ENCODE data around the gene ESRRB. TPM values are rescaled to one million over a fixed set of nuclear protein-coding genes. Genes with fewer than 3 reads are reported as not detected.
A peak's percentile ranks its signal among the peaks of the same experiment; 100 is the strongest.

Gene ESRRB
- total RNA-seq, 1 donor from 2014 or later = 0.31 TPM

DNA sequence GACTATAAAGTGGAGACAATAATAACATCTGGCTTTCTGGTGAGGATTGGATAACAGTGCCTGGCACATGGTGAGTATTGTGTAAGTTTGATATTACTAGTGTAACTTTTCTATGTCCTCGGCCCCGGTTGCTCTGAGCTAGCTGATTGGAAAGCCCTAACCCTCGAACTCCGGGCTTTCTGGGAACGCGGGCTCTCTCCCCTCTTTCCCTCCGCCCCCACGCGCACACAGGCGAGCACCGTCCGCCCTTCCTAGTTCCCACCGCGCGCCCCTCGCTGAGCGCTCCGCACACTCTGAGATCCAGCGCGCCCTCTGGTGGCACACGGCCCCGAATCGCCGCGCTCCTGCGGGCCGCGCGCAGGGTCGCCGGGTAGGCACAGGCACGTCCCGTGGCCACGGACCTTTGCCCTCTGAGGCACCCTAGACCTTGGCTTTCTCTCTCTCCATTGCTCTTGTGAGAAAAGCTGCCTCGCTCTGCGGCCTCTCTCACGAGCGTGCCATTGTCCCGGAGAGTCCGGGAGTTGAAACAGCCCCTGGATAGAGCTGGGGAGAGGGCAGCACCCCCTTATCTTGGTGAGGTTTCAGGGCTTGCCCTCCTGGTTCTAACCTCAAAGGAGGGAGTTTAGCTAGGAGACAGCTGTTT is 23.2 kb upstream of the ESRRB start:
- no peak for DNase-seq

DNA sequence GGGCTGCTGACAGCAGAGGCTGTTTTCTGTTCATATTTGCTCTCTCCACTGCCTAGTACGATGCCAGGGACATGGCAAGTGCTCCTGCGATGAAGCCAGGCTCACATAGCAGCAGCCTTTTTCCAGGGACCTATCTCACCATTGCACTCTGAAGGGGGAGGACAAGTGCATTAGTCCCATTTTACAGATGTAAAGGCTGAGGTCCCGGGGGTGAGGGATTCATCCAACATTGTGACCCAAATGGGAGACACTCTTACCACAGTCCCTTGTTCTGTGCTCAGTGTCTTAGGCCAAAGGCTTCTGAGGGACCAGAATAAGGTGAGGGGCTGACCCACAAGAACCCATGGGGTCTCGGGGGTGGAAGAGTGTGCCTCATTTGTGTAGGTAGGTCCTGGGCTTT is 21.6 kb upstream of the ESRRB start:
- no peak for DNase-seq

DNA sequence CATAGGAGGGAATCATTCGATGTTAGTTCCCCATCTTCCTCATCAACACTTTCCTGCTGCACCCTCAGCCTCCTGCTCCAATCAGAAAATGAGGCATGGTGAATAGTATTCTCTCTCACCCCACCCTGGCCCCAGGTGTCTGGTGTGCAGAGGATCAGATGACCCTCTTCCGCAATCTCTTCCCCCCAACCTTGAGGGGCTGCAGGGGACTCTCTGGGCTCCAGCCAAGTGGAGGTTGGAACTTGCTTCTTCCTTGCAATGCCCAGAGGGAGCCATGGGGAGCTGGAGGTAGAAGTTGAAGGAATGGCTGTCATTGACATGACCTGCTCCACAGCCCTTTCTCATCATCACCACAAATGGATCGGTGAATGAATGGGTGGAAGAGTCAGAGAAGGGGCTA is 20.2 kb upstream of the ESRRB start:
- DNase-seq = no peak

DNA sequence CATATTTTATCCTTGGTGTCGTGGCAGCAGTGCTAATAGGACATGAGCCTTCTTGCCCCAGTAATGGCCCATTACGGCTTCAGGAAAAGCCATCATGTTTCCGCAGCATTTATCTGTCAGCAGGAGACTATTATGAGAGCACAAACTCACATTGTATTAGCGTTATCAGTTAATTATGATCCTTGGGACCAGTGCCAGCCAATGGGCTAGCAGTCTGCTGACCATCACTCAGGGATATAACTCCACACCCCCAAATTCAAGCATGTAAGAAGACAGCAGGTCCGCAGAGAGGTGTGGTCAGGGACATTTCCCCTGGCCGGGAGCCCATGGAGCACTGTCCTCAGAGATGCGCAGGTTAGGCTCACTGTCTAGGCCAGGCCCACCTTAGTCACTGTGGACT is 4.9 kb upstream of the ESRRB start:
- no peak for DNase-seq

DNA sequence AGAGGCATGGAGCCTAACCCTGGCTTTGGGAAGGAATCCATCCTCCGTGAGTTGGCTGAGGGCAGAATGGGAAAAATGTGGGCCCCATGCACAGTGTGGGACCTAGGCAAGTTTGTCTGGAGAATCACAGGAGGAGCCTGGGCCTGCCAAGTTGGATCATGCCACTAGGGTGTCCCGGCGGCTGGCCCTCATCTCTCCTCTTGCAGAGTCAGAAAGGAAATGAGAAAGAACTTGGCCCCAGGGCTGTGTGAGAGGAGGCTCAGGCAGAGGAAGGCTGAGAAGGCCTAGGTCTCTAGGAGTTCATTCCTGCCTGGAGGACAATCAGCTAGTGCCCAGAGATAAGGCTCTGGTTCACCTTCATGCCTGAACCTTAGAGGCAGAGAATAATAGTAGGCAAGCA is 2.5 kb upstream of the ESRRB start:
- no peak for DNase-seq

DNA sequence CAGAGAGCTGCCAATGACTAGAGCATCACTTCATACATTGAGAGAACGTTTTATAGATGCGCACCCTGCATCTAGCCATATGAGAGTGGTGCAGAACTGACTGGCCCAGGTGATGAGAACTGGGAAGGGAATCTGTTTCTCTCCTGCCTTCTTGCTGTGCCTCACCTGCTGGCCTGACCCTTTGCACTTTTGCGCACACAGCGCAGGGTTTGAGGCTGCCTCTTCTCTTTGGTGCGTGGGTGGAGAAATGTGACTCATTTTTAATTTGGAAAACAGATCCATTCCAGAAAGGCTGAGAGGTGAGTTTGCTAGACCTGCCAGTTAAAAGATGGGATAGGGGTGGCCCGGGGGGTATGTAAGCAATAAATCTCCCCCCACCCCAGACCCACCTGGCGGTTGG is 453 bp upstream of the ESRRB start:
- DNase-seq = no peak

DNA sequence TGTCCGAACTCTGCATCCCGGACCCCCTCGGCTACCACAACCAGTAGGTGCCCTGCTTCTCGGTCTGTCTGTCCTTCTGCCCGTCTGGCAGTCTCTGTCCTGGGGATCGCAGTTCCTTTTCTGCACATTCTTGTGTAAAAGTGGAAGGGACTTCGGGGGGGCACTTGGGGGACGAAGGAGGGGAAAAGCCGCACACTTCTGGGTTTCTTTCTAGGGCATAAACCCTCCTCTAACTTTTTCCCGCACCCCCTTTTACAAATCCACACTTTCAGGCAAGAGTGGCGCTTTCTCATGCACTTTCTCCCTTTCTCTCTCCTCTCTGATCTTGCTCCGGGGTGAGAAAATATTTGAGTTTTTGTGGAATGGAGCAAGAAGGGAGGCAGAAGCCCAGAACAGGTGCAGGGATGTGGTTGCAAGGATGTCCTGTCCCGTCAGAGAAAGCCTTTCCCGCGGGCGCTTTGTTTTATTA is 506 bp downstream of the ESRRB start:
- DNase-seq = no peak

DNA sequence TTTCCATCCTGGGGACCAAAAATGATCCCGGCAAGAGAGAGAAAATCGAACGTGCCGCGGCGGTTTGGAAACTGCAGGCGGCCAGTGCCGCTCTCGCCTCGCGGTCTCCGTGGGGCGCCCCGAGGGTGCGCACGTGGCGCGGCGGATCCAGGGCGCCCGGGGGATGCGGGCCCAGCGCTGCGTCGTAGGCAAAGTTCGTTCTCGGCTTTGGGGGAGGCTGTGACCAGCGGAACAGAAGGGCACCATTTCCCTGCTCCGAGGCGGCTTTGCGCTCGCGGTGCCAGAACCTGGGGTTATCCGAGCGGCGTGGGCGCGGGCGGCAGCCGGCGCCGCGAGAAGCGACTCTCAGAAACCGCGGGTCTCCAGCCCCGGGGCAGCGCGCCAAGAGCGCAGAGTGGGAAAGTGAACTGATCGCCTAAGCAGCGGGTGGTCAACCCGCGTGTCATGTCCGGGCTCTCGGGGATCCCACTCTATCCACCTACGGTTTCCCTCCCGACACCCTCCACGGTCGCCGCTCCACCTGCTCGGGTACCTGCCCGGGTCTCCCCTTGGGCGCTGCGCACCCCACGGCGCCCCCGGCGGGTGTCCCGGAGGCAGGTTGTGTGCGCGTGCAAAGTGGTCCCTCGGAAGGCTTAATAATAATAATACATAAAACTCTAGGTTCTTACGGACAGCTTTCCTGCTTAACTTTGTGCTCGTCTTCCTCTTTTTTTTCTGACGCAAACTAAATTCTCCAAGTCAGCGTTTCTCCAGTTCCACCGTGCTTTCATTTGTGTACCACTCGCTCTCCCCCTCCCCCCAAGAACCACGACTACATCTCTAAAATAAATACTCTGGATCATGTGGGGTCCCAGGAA is 1.2 kb downstream of the ESRRB start:
- DNase-seq = no peak

DNA sequence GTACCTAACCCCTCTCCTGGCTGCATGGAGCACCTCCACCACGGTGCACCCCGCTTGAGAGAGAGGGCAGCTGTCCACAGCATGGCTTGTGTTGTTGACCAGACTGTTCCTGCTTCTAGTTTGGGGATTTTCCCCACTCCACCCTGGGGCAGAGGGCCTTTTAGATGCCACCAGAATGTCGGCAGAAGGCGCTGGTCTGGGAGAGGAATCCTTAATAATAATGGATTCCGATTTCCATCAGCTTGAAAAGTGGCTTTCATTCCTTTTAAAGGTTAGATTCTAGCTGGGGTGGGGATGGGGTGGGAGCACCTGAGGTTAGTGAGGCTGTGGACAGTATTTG is 1.8 kb downstream of the ESRRB start:
- DNase-seq = no peak

DNA sequence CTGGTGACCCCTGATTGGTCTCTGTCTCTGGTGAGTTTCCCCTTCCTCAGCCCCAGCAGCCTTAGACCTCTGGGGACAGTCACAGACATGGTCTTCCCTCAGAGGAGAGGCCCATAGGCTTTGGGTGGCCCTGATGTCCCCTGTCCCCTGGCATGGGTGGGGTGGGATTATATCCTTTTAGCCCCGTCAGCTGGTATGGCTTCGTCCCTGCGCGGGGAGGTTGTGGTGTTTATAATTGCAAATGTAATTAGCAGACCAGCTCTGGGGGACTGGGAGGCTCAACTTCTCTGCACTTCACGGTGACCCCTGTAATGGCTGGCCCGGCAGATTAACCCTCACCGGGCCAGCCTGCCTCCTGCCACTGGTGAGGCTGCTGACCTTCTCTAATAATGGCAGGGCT is 5.1 kb downstream of the ESRRB start:
- DNase-seq = no peak

DNA sequence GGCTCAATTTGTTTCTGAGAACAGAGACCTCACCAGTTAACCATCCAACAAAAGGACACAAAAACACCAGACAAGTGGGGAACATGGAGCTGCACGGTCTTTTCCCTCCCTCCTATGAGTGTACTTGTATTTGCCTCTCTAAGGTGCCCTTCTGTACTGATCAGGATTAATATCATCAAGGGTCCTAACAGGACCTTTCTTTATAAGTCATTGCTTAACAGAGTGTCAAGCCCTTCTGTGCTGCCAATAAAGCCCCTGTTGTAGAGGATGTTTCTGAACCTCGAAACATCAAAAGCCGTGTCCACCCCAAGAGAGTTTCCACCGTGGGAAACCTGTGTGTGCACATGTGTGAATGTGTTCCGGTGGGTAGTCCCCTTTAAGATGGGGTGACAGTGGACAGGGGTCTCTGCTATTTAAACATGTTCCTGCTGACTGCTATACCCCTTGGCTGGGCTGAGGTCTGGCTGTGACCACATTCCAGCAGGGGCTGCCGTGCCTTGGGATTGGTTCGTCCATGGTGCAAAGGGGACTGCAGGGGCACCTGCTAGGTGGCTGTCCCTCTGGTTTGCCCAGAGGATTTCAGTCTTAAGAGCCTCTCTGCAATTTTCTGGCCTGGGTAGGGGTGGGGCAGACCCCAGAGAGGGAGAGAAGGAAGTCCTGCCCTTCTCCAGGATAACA is 6.0 kb downstream of the ESRRB start:
- no peak for DNase-seq

DNA sequence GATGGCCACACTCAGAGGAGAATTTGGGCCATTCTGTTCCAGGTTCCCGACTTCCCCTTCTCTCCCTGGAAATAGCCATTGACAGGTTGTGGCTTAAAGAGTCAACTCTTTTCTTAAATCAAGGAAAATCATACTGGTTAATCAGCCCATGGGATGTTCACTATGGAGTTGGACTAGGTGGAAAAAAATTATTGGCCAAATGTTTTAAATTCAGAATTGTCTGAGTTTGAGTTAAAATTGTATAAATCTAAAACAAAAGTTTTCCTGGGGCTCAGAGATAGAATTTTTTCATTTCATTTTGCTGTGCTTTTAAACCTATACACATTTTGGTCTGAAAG is 6.5 kb downstream of the ESRRB start:
- no peak for DNase-seq

DNA sequence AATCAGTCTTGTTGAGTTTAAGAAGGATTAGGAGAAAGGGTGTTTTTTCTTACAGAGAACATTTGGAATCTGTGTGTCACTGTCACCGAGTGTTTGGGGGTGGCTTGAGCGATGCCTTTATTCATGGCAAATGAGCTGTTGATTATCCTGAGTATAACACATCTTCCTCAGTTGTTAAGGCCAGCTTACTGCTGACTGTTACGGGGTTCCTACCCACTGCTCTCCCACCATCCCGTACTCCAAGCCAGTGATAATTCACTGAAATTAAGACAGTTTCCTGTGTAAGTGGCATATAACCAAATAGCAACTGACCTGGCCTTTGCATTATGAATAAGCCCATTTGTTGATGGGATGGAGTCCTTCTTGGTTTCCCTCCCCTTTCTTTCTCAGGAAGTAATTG is 9.5 kb downstream of the ESRRB start:
- no peak for DNase-seq

DNA sequence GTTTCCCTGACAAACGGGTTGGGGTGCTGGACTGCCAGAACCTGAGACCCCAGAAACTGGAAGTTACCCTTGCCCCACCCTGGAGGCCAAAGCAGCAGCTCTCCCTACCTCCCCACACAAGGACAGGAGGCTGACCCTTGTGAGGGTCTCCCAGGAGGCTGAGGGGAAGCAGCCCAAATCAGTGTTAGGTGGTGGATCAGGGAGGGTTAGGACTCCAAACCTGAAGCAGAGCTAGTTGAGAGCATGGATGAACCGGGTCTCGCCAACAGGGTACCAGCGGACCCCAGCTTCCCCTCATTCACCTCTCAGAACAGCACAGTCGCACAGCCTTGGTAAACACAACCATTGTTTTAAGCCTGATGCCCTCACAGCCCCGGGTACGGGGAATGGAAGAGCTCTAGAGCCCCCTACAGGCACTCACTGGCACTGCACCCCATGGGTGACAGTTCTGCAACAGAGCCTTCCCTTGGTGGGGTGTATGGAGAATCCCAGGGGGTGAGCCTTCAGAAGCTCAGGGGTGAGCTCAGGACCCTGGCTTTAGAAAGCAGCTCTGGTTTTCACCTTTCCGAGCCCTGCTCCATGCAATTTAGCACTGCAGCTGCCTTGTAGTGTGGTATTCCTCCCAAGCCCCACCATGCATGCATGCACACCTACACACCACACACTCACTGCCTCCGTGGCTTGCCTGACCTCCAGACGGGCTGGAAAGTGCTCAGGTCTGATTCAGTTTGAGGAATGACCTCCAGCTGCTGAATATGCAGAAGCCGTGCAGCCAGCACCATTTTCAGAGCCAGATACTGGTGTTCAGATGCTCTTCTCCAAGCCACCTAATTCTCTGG is 11.2 kb downstream of the ESRRB start:
- peak; percentile 28 for DNase-seq

DNA sequence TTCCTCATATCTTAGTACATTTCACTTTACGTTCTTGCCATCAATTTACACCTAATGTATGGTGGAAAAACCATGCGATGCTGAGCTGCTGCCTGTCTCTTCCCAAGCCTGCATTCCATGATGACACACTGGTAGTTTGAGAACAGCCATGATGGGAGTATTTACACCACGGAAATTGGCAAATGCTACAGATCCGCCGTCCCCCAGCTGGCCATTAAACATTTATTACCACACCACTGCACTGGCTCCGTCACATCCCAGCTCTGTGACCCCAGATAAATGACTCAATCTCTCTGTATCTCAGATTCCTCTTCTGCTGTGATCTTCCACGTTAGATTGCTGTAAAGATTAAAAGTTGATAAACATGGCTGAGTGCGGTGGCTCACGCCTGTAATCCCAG is 13.9 kb downstream of the ESRRB start:
- no peak for DNase-seq

DNA sequence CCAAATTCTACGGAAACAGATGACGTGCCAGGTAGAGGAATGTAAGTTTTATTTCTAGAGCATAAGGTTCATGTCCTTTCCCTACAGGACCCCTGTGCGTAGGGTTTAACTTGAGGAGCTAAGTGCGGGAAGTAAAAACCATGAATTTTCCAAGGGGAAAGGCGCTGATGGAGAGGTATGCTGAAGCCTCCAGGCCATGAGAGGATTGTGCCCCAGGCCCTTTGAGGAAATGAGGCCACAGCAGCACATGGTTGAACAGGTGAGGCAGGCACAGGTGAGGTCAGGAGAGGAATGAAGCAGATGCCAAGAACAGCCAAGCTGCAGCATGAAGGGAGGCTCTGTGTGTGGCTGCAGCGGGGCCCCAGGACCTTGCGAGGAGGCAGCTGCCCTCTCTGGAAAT is 14.7 kb downstream of the ESRRB start:
- DNase-seq = no peak

DNA sequence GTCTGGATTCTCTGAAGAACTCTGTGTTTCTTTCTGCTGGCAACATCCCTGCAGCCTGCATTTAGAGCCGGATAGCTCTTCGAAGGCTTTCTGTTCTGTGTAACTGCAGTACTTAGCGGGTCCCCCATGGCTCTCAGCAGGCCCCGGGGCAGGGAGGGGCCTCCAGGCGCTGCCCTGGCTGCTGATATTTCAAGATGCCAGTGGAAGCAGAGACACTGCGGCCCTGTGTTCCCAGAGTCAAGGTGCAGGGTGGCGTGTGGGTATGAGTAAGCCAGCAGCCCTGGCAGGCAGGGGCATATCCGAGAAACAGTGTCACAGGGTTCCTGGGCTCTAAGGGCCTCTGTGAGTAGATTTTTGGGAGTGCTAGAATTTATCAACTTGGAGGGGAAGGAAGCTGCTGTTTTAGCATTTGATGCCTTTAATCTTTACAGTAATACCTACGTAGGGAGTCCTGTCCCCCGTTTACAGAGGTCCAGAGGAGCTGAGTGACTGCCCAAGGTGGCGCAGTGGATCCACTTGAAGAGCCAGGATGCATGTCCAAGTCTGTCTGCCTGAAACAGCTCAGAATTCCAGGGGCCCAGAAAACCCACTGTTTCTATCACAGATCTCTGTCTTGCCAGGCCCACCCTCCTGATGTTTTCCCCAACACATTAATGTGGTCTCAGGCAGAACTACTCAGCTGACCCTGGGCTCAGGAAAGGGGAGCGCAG is 16.2 kb downstream of the ESRRB start:
- DNase-seq = no peak

DNA sequence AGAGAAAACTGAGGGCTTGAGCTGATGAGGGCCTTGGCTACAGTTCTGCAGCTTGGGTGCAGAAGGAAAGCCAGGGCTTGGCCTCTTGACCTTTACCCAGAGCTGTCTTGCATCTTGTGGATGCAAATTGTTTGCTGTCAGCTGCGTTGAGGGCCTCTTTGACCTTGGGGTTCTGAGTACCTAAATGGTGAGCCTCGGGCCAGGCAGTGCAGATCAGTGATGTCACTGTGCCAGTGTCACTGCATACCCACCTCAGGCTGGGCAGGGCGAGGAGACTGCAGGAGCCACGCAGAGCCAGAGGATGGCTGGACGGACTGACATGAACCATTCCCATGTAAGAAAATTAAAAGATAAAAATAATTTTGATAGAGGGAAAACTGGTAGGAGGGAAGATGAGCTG is 18.6 kb downstream of the ESRRB start:
- DNase-seq = no peak

DNA sequence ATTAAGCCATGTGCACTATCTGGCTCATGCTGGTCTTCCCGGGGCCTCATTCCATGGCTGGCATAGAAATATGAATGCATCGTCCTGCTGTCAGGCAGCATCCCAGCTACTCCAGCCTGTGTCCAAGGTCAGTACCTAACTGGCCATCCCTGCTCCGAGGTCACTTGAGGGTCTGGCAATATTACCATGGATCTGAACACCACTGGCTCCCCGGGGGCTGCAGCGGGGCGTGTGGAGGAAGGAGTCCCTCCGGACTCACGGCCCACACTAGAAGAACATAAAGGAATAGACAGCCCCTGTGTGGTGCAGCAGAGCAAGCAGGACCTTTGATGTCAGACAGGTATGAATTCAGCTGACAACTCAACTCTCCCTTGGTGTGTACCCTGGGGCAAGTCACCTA is 19.2 kb downstream of the ESRRB start:
- DNase-seq = no peak

DNA sequence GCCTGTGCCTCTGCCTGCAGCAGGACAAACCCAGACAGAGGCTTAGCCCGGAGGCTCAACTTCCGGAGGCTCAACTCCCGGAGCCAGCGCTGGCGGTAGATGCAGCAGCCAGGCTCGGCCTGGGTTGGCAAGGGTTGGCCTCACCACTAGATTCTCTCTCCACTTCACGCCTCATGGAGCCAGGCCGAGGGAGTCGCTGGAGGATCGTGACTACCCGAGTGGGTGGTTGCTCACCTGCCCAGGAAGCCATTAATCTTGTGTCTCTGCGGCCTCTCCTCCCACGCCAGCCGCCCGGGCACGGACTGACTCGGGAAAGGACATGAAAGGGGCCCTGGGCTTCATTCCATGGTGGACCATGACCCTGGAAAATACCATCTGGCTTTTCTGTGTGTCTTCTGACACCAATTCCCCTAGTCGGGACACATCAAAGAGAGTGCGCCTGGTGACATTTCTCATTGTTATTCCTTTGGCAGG is 20.8 kb downstream of the ESRRB start:
- no peak for DNase-seq

DNA sequence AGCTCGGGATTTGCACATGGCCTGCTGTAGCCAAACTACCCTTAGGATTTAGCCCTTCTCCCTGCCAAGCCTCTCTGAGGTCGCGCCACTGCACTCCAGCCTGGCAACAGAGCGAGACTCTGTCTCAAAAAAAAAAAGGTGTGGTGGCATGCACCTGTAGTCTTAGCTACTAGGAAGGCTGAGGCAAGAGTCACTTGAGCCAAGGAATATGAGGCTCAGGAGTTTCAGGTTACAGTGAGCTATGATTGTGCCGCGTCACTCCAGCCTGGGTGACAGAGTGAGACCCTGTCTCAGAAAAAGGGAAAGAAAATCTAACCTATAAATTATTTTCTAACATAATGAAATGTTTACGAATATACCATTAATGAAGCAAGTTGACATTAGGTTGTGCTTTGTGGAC is 29.7 kb downstream of the ESRRB start:
- DNase-seq = no peak
